Kidney glomerular epithelial cell (primary cell): ENCODE data around the gene SLC29A4.

Experiments
- DNase-seq: peaks from one replicate; lab custom pipeline; 2025; lab: John Stamatoyannopoulos, UW

SLC29A4 gene

GRCh38 chr7:5354460-5355232 lies 71.9 kb downstream of the SLC29A4 start:
- DNase-seq = peak; percentile 53
